A673 (cell line): Measurements from ENCODE around the gene PEX26. TPM values are rescaled to one million over a fixed set of nuclear protein-coding genes. Genes with fewer than 3 reads are reported as not detected.

Experiments
- BruUV-seq: library from RNA; stranded (reverse); fragments of 400-500 nt; replicated peaks from 2 replicates; lab custom pipeline; 2021; lab: Mats Ljungman, UMichigan
- CTCF ChIA-PET: fragments of 300-600 bp; sonication (Branson Sonifier 250); formaldehyde crosslinking; loops from one replicate; lab custom pipeline; 2022; ENCODE audit warnings: antibody characterized with exemption; lab: Charles Lee
- POLR2A ChIA-PET: fragments of 300-600 bp; sonication (Branson Sonifier 250); formaldehyde crosslinking; loops from one replicate; lab custom pipeline; 2022; ENCODE audit warnings: antibody characterized with exemption; ENCODE audit not compliant: low non-redundant PET; lab: Charles Lee
- DNase-seq: peaks from one replicate; pipeline ENCODE4 v3.0.0-alpha.2; 2015; ENCODE audit warnings: low spot score
- H3K27ac ChIP-seq: fragments of 200-600 bp; sonication (generic); 2 replicates; pipeline ENCODE4 v1.5.1; 2016; ENCODE audit warnings: mixed run types, low read depth, mild to moderate bottlenecking, mixed read lengths, antibody characterized with exemption, low read length; ENCODE audit not compliant: poor library complexity, severe bottlenecking
- H3K27me3 ChIP-seq: fragments of 200-600 bp; sonication (generic); replicated peaks from 2 replicates; pipeline ENCODE4 v1.6.1; 2017; ENCODE audit warnings: mixed run types, low read depth, mild to moderate bottlenecking, mixed read lengths, antibody characterized with exemption, low read length; ENCODE audit not compliant: insufficient read depth, poor library complexity
- H3K36me3 ChIP-seq: fragments of 200-600 bp; sonication (generic); 2 replicates; pipeline ENCODE4 v1.6.1; 2016; ENCODE audit warnings: mixed run types, mild to moderate bottlenecking, mixed read lengths, antibody characterized with exemption, low read length; ENCODE audit not compliant: insufficient read depth, poor library complexity, severe bottlenecking
- H3K4me1 ChIP-seq: fragments of 200-600 bp; sonication (generic); 2 replicates; pipeline ENCODE4 v1.6.1; 2017; ENCODE audit warnings: mixed run types, mild to moderate bottlenecking, mixed read lengths, antibody characterized with exemption, low read length; ENCODE audit not compliant: insufficient read depth, poor library complexity, severe bottlenecking
- H3K4me3 ChIP-seq: fragments of 200-600 bp; sonication (generic); 2 replicates; pipeline ENCODE4 v1.5.1; 2016; ENCODE audit warnings: low read depth, mixed run types, mild to moderate bottlenecking, mixed read lengths, low read length; ENCODE audit not compliant: poor library complexity, severe bottlenecking
- H3K9me3 ChIP-seq: fragments of 200-600 bp; sonication (generic); 2 replicates; pipeline ENCODE4 v1.6.1; 2016; ENCODE audit warnings: mixed run types, low read depth, mild to moderate bottlenecking, mixed read lengths, antibody characterized with exemption, low read length; ENCODE audit not compliant: poor library complexity, severe bottlenecking
- CTCF ChIP-seq: fragments of 300-800, 200-600 bp; sonication (generic); conservative IDR thresholded peaks from 2 replicates; pipeline ENCODE4 v1.5.1; 2017; ENCODE audit warnings: low read depth, mild to moderate bottlenecking, antibody characterized with exemption, low read length, moderate library complexity, mixed read lengths
- EZH2 ChIP-seq: fragments of 200-600 bp; sonication (generic); IDR thresholded peaks from 2 replicates; pipeline ENCODE4 v1.6.1; 2017; ENCODE audit warnings: borderline replicate concordance, low read depth, mild to moderate bottlenecking, mixed read lengths, antibody characterized with exemption, low read length; ENCODE audit not compliant: poor library complexity, severe bottlenecking
- intact Hi-C: fragments of 100-400 bp; cut with micrococcal nuclease; formaldehyde crosslinking; loops from one replicate; pipeline ENCODE4 v1.10.0; 2022; ENCODE audit not compliant: unreplicated experiment
- total RNA-seq: library from RNA; stranded (reverse); gene quantifications from 2 replicates; pipeline ENCODE4 v1.2.3, GENCODE V29; 2021

PEX26 gene
- total RNA-seq, 1 experiment from 2014 or later, result 36.9 TPM

GRCh38 chr22:18057568-18058209, 20.1 kb upstream of the PEX26 start:
- BruUV-seq, result no TSS peak
- Histone ChIP-seq H3K36me3 (no peaks in the 10 kb centered on the region), H3K9me3 (no peaks in the 10 kb centered on the region), H3K27ac (no peak overlapping the region), H3K4me3 (no peak overlapping the region), H3K27me3 (no peaks in the 10 kb centered on the region), H3K4me1 (no peaks in the 10 kb centered on the region)
- ChIA-PET POLR2A (no interaction called here), CTCF (no interaction called here)
- DNase-seq, result peak; percentile 41
- TF ChIP-seq EZH2 (no peak), CTCF (no peak)
- intact Hi-C loops, result no loop called here

- intact Hi-C loops, result no loop called here
- Histone ChIP-seq H3K36me3 (no peaks in the 10 kb centered on the region), H3K4me1 (peaks cover 8% of the 10 kb centered on the region), H3K9me3 (no peaks in the 10 kb centered on the region), H3K27me3 (no peaks in the 10 kb centered on the region), H3K4me3 (no peak overlapping the region), H3K27ac (no peak overlapping the region)
- ChIA-PET POLR2A (no interaction called here), CTCF (no interaction called here)
- TF ChIP-seq CTCF, result no peak
- no peak for TF ChIP-seq EZH2
- no peak for DNase-seq
- no TSS peak for BruUV-seq
Measured at GRCh38 chr22:18058371-18059093, 19.3 kb upstream of the PEX26 start.

GRCh38 chr22:18059094-18059417, 18.7 kb upstream of the PEX26 start:
- intact Hi-C loops, result no loop called here
- Histone ChIP-seq H3K36me3 (no peaks in the 10 kb centered on the region), H3K27ac (no peak overlapping the region), H3K4me3 (no peak overlapping the region), H3K27me3 (no peaks in the 10 kb centered on the region), H3K9me3 (no peaks in the 10 kb centered on the region), H3K4me1 (peaks cover 9% of the 10 kb centered on the region)
- CTCF ChIA-PET, result no interaction called here
- no peak for TF ChIP-seq EZH2
- no peak for TF ChIP-seq CTCF
- POLR2A ChIA-PET, result no interaction called here
- no peak for DNase-seq
- no TSS peak for BruUV-seq
